Fibroblast of pulmonary artery (primary cell): ENCODE results near the gene NPHS2.

Experiments
- DNase-seq: peaks from one replicate; pipeline ENCODE4 v3.0.0-alpha.2; 2010; ENCODE audit warnings: low read depth
- H3K4me3 ChIP-seq: replicated peaks from 2 replicates; pipeline ENCODE4 v1.5.1; 2011; ENCODE audit warnings: low read depth, mild to moderate bottlenecking, control low read depth, low read length, moderate library complexity
- TF ChIP-seq, protein P1 (sequence below): IDR thresholded peaks from 2 replicates; pipeline ENCODE4 v1.5.1; 2011; ENCODE audit warnings: mild to moderate bottlenecking, control low read depth, low read length, inconsistent platforms; ENCODE audit errors: missing control alignments

Gene NPHS2

DNA sequence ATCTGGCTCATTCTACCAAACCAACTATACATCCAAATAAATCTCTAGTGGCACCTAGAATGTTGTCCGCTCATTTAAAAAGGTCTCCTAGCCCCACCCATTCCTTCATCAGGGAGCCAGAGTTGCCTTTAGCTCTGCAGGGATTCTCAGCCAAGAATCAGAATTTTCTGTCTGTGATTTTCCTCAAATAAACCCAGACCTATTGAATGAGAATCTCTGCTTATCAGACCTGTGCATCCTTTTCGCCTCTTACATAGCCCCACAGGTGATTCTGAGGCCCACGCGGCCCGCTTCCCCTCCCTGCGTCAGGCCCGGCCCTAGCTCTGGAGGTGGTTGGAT lies 15.5 kb upstream of the NPHS2 start:
- no peak for DNase-seq
- H3K4me3 ChIP-seq, result no peak overlapping the region
- TF ChIP-seq, protein P1, sequence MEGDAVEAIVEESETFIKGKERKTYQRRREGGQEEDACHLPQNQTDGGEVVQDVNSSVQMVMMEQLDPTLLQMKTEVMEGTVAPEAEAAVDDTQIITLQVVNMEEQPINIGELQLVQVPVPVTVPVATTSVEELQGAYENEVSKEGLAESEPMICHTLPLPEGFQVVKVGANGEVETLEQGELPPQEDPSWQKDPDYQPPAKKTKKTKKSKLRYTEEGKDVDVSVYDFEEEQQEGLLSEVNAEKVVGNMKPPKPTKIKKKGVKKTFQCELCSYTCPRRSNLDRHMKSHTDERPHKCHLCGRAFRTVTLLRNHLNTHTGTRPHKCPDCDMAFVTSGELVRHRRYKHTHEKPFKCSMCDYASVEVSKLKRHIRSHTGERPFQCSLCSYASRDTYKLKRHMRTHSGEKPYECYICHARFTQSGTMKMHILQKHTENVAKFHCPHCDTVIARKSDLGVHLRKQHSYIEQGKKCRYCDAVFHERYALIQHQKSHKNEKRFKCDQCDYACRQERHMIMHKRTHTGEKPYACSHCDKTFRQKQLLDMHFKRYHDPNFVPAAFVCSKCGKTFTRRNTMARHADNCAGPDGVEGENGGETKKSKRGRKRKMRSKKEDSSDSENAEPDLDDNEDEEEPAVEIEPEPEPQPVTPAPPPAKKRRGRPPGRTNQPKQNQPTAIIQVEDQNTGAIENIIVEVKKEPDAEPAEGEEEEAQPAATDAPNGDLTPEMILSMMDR, result no peak

DNA sequence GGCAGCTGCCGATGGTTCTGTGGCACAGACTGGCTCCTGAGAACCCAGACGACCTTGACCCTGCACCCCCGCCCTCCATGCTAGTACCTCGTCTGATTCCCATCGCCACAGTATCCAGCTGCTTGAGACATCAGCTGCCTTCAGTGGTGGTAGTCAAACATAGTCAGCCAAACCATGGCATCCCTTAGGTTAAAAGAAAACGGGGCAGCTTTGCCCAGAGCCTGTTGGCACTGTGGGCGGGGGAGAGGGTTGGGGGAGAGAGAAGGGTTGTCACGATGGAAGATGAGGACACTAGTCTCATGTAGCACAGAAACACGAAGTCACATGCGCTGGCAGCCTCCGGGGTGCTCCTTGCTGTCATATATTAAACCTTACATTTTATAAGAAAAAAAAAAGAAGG lies 14.9 kb upstream of the NPHS2 start:
- no peak for DNase-seq
- TF ChIP-seq, protein P1, result no peak

DNA sequence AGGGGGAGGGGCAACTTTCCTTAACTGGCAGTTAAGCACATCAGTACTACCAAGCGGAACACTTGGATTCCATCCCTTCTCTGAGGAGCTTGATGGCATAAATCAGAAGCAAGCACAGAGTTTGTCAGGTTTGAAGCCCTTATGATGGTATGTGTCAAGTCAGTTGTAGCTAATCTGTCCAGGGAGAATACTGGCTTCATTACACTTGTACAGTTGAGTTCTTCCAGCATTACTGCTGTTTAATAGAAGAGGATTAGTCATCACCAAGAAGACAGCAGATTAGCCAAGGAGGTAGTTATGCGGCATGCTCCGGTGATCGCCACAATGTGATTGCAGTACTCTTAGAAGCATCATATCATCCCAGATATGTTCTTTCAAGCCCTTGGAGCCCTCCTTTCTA lies 13.8 kb upstream of the NPHS2 start:
- H3K4me3 ChIP-seq, result no peak overlapping the region
- TF ChIP-seq, protein P1, result no peak
- DNase-seq, result no peak

More for the DNA sequence above, 14.9 kb upstream of the NPHS2 start:
- H3K4me3 ChIP-seq, result no peak overlapping the region

DNA sequence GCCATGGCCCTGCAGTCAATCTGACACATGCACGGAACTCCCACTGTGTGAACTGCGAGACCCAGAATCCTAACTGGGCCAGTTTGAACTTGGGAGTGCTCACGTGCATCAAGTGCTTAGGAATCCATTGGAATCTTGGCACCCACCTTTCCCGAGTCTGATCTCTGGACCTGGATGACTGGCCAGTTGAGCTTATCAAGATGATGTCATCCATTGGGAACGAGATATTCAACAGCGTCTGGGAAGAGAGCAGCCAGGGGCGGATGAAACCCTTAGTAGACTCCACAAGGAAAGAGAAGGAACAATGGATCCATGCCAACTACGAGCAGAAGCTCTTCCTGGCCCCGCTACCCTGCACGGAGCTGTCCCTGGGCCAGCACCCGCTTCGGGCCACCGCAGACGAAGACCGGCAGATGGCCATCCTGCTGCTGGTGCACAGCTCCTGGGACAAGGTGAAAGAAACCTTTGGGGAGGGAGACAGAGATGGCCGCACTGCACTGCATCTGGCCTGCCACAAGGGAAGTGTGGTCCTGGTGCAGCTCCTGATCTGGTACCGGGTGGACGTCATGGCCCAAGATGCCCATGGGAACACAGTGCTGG lies 12.8 kb upstream of the NPHS2 start:
- TF ChIP-seq, protein P1, result no peak
- no peak for DNase-seq
- no peak overlapping the region for H3K4me3 ChIP-seq

DNA sequence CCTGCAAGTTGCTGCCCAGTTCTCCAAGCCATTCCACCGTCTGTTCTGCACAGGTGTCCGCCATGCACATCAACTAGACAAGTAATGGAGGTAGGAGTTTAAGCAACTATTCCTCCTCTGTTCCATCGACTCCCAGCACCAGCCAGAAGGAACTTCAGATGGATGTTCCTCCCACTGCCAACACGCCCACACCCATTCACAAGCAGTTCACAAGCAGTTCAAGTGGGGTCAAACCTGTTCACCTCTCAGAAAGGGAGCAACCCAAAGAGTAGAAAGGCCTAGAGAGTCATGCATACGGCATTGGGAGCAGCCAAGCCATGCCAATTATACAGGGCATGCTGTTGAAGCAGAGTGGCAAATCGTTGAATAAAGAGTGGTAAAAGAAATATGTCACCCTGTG lies 11.6 kb upstream of the NPHS2 start:
- TF ChIP-seq, protein P1, result no peak
- H3K4me3 ChIP-seq, result no peak overlapping the region
- DNase-seq, result no peak

DNA sequence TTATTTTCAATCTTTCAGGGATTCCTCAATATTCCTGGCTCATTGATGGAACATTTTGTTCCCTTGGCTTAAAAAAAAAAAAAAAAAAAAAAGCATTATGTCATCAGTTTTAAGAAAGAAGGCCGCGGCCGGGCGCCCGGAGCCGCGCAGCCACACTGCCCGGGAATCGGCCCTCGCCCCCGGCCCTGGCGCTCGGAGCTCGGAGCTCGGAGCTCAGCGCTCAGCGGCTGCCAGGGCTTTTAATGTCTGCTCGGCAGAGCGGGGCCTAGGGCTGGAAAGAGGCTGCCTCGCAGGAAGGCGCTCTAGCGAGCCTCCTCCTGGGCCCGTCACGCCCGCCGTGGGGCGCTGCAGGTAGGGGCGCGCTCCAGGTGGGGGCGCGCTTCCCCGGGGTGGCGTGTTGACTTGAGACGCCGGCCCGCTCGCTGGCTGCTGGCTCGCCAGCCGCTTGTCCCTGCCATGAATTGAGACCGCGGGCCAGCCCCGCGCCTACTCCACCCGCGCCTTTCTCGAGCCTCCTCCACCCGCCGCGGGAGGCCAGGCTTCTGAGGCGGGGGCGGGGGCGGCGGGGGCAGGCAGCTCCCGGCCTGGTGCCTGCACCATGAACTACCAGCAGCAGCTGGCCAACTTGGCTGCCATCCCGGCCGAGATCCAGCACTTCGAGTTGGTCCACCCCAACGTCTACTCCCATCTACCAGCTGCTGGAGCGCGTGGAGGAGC lies 10.5 kb upstream of the NPHS2 start:
- peak; percentile 47 for DNase-seq
- TF ChIP-seq, protein P1, result peak; percentile 16
- peak overlapping the region; percentile 29 for H3K4me3 ChIP-seq
